HG03159 (cell line): Measurements from ENCODE around the gene FAM53B.
"Not testable (repeated sequence)": the region's sequence is repeated elsewhere in the genome, so short reads cannot be mapped to it uniquely, and the experiment has no call there.

ENCODE experiments used
- ATAC-seq: cut with Tn5 transposase; IDR thresholded peaks from one replicate; pipeline ENCODE4 v1.9.1; 2021; ENCODE audit warnings: mild to moderate bottlenecking, moderate library complexity; ENCODE audit not compliant: unreplicated experiment

Gene FAM53B

GRCh38 chr10:124744102-124745050 lies at the start of gene FAM53B:
Gene FAM53B (minus strand): TSS chr10:124744378. CDS start chr10:124706713, 37,665 bp downstream.
- ATAC-seq, result peak; percentile 63

GRCh38 chr10:124792998-124793352 lies 48.8 kb upstream of the FAM53B start:
- ATAC-seq, result no peak

GRCh38 chr10:124791547-124792348 lies 47.6 kb upstream of the FAM53B start, which contains the start of gene EEF1AKMT2:
Gene EEF1AKMT2 (minus strand): TSS chr10:124791887. CDS start chr10:124791833, 54 bp downstream.
- ATAC-seq, result peak; percentile 87

GRCh38 chr10:124782900-124783299 lies 38.7 kb upstream of the FAM53B start:
- not testable (repeated sequence) for ATAC-seq

GRCh38 chr10:124768791-124769190 lies 24.6 kb upstream of the FAM53B start:
- ATAC-seq, result no peak

GRCh38 chr10:124765256-124765655 lies 21.1 kb upstream of the FAM53B start:
- no peak for ATAC-seq

- no peak for ATAC-seq
Observed at GRCh38 chr10:124763267-124763666, 19.1 kb upstream of the FAM53B start.

GRCh38 chr10:124762281-124762680 lies 18.1 kb upstream of the FAM53B start:
- no peak for ATAC-seq

GRCh38 chr10:124756156-124756903 lies 12.2 kb upstream of the FAM53B start:
- ATAC-seq, result no peak

- ATAC-seq, result no peak
Observed at GRCh38 chr10:124755581-124755980, 11.4 kb upstream of the FAM53B start.

- ATAC-seq, result no peak
Observed at GRCh38 chr10:124754227-124754626, 10.0 kb upstream of the FAM53B start.

- no peak for ATAC-seq
Observed at GRCh38 chr10:124748953-124749645, 4.9 kb upstream of the FAM53B start.

- no peak for ATAC-seq
Observed at GRCh38 chr10:124748166-124748565, 4.0 kb upstream of the FAM53B start.

GRCh38 chr10:124747745-124748144 lies 3.6 kb upstream of the FAM53B start:
- ATAC-seq, result no peak

GRCh38 chr10:124746992-124747391 lies 2.8 kb upstream of the FAM53B start:
- no peak for ATAC-seq

- not testable (repeated sequence) for ATAC-seq
Observed at GRCh38 chr10:124746447-124746846, 2.3 kb upstream of the FAM53B start.

GRCh38 chr10:124745673-124746072 lies 1.5 kb upstream of the FAM53B start:
- ATAC-seq, result no peak

- no peak for ATAC-seq
Observed at GRCh38 chr10:124745252-124745651, 1.1 kb upstream of the FAM53B start.

GRCh38 chr10:124743191-124744101 lies 732 bp downstream of the FAM53B start:
- peak; percentile 28 for ATAC-seq
